Kidney epithelial cell (primary cell): Measurements from ENCODE around the gene NFATC1. TPM values are rescaled to one million over a fixed set of nuclear protein-coding genes. Genes with fewer than 3 reads are reported as not detected.

Experiments
- DNase-seq: peaks from one replicate; pipeline ENCODE4 v3.0.0-alpha.2; 2010; ENCODE audit warnings: low read depth
- H3K27me3 ChIP-seq: 2 replicates; pipeline ENCODE4 v1.6.0; 2011; ENCODE audit warnings: low read length; ENCODE audit not compliant: control insufficient read depth, insufficient read depth
- H3K36me3 ChIP-seq: 2 replicates; pipeline ENCODE4 v1.5.1; 2011; ENCODE audit warnings: low read length; ENCODE audit not compliant: control insufficient read depth, insufficient read depth
- H3K4me3 ChIP-seq: 2 replicates; pipeline ENCODE4 v1.5.1; 2011; ENCODE audit warnings: low read depth, mild to moderate bottlenecking, control low read depth, low read length
- total RNA-seq: library from RNA; depleted of rRNA; stranded (reverse); fragments of >200 nt; gene quantifications from 2 replicates; pipeline ENCODE4 v1.2.3, GENCODE V29; 2015
- TF ChIP-seq, protein P1 (sequence below): IDR thresholded peaks from 2 replicates; pipeline ENCODE4 v1.5.1; 2011; ENCODE audit warnings: mild to moderate bottlenecking, moderate library complexity, low read length, control low read depth, inconsistent platforms; ENCODE audit not compliant: insufficient read depth, poor library complexity, severe bottlenecking

NFATC1 gene
- total RNA-seq, 1 donor from 2014 or later = 2.7 TPM

DNA sequence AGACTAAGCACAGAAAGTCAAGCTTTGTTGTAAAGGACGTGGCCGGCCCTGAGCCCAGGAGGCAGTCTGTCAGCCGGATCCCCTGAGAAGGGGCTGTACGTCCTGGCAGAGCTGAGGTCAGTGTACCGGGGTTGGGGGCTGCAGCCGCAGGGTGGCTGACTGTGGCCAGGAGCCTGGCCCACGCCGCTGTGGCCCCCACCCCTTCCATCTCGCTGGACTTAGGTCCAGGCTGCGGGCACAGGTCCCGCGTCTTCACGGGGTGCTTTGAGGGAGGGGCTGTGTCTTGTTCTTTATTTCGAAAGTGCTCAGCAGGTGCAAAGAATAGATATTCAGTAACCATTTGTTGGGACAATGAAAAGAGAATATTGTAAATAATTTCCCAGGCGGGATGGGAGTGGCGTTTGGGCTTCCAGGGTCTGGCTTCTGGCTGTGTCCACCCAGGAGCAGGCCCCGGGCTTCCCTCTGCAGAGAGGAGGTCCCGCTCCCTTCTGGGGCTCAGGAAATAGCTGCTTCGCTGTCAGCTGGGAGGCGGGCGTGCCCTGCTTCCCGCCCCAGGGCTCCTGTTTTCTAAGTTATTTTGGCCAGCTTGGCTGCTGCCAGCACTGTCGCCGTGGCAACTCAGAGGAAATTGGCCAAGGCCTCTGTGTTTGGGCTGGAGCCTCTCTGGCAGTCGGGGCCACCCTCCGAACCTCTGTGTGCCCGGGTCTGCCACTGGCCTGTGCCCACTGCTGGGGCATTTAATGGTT, 7.4 kb downstream of the NFATC1 start:
- Histone ChIP-seq H3K27me3 (peaks cover 31% of the 10 kb centered on the region), H3K36me3 (no peaks in the 10 kb centered on the region), H3K4me3 (no peak overlapping the region)
- no peak for DNase-seq
- TF ChIP-seq, protein P1, sequence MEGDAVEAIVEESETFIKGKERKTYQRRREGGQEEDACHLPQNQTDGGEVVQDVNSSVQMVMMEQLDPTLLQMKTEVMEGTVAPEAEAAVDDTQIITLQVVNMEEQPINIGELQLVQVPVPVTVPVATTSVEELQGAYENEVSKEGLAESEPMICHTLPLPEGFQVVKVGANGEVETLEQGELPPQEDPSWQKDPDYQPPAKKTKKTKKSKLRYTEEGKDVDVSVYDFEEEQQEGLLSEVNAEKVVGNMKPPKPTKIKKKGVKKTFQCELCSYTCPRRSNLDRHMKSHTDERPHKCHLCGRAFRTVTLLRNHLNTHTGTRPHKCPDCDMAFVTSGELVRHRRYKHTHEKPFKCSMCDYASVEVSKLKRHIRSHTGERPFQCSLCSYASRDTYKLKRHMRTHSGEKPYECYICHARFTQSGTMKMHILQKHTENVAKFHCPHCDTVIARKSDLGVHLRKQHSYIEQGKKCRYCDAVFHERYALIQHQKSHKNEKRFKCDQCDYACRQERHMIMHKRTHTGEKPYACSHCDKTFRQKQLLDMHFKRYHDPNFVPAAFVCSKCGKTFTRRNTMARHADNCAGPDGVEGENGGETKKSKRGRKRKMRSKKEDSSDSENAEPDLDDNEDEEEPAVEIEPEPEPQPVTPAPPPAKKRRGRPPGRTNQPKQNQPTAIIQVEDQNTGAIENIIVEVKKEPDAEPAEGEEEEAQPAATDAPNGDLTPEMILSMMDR = no peak

DNA sequence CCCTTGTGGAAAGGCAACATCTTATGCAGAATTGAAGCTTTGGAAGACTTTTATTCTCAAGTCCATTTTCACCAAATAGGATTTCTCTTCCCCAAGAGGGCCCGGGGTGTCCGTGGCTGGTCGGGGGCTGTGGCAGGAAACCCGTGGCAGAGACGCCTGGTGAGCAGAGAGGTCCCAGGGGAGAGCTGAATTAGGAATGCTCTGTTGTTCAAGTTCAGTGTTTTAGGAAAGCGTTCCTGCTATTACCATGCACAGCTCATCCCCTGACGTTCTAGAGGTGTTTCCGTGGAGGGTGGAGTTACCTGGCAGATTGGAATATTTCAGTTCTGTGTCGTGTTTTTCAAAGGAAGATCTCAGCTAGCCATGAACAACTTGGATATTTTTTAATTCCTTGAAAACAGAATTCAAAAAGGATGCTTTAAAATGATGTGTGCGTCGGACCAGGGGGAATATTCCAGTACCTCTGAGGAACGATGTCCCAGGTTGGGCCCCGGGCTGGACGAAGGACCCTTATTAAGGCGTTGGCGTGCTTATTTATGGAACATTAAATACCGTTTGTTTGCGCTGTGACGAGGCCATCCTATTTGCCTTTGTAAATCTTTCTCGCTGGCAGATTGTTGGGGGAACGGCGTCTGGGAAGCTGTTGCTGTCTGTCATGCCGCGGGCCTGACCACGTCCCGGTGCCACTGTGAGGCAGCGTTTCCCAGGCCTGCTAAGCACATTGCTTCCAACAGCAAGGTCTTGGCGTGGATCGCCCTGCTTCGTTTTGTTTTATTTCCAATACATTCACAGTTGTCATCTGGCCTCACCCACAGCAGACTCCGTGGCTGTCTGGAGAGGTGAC, 8.2 kb downstream of the NFATC1 start:
- no peak for DNase-seq
- TF ChIP-seq, protein P1 = no peak
- Histone ChIP-seq H3K36me3 (no peaks in the 10 kb centered on the region), H3K27me3 (peaks cover 24% of the 10 kb centered on the region), H3K4me3 (no peak overlapping the region)

- no peak for DNase-seq
- Histone ChIP-seq H3K4me3 (no peak overlapping the region), H3K27me3 (peaks cover 18% of the 10 kb centered on the region), H3K36me3 (no peaks in the 10 kb centered on the region)
- TF ChIP-seq, protein P1 = no peak
Observed at GRCh38 chr18:79404567-79404910, 8.8 kb downstream of the NFATC1 start.

DNA sequence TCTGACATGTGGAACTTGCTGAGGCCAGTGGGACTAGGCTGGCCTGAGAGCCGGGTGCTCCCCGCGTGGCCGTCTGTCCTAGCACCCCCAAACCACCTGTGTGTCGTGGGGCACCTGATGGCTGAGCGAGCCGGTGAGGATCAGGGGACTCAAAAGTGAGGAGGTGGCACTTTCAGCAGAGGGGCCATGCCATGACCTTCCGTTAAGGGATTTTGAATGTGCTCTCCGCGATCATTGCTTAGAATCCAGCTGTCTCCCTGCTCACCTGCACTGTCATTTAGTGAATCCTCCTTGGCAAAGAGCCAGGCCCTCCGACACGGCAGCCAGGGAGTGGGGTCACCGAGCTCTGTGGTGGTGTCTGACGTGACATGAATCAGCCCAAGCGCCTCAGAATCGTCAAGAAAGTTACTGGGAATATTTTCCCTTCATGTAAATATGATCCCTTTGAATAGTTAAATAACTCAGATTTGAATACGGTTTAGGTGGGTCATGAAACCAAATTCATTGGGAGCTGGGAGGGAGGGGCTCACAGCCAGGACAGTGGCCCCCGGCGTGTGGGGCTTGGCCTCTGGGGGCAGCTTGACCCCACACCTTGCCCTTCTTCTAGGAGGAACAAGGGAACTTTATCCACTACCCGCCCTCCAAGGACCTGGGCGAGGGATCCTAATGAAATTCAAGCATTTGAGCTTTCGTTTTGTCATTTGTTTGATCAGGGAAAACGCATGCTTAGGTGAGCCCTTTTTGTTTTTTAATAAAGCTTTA, 9.5 kb downstream of the NFATC1 start:
- Histone ChIP-seq H3K36me3 (no peaks in the 10 kb centered on the region), H3K4me3 (no peak overlapping the region), H3K27me3 (peaks cover 16% of the 10 kb centered on the region)
- TF ChIP-seq, protein P1 = no peak
- no peak for DNase-seq

- DNase-seq = no peak
- H3K4me3 ChIP-seq = no peak overlapping the region
- H3K27me3 ChIP-seq = peaks cover 13% of the 10 kb centered on the region
- no peaks in the 10 kb centered on the region for H3K36me3 ChIP-seq
- TF ChIP-seq, protein P1 = no peak
Observed at GRCh38 chr18:79405781-79406575, 10.2 kb downstream of the NFATC1 start.
